GM11168 (cell line): ENCODE measurements around the gene TIGD3.
"Not testable (repeated sequence)": the region's sequence is repeated elsewhere in the genome, so short reads cannot be mapped to it uniquely, and the experiment has no call there.

Experiments used
- in situ Hi-C: fragments of 300-500 bp; cut with MboI; formaldehyde crosslinking; loops from one replicate; pipeline ENCODE4 v1.12.0; 2022; ENCODE audit warnings: low sequenced_read_pairs; ENCODE audit not compliant: unreplicated experiment

The TIGD3 gene

DNA sequence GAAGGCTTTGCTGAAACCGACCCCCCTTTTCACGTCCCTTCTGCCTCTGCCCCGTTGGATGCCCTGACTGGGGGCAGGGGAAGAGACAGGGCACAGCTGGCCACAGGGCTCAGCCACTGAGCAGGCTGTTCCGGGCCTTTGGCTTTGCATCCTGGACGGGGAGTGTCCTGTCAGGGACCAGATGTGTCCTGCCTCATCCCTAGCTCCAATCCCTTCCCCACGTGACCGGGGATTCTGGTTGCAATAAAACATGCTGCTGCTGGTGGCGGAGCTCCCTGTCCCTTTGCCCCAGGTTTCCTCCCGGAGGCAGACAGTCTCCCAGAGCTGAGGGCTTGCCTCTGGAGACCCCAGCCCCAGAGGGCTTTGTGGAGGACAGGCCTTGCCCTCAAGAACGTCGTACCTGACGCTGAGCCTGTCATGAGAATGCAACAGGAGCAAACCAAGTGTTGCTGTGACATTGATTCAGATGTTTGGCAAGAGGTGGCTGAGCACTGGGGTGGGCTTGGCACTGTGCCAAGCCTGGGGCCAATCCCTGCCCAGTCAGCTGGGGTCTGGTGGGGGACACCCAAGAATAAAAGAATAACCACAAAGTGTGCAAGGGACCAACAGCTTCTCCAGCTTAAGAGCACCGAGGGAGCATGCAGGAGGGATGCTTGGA, 32.6 kb upstream of the TIGD3 start:
- in situ Hi-C loops = no loop called here

DNA sequence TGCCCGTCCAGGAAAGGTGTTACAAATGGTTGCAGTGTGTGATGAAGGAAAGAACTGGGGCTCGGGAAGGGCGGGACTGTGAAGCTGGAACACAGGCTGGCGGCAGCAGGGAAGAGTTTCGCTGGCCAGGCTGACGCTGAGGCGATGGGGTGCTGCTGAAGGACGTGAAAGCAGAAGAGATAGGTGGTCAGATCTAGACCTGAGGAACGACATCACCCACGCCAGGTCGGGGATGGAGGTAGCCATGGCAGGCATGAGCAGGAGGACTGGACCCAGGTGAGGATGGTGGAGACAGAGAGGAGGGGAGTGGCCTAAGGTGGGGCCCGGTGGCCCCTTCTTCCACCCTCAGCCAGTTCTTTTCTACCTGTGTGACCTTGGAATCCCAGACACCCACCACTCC, 30.7 kb upstream of the TIGD3 start:
- in situ Hi-C loops = no loop called here

GRCh38 chr11:65325435-65325834, 29.1 kb upstream of the TIGD3 start:
- in situ Hi-C loops = no loop called here

- in situ Hi-C loops = no loop called here
These were observed 27.5 kb upstream of the TIGD3 start for GRCh38 chr11:65327021-65327420.

DNA sequence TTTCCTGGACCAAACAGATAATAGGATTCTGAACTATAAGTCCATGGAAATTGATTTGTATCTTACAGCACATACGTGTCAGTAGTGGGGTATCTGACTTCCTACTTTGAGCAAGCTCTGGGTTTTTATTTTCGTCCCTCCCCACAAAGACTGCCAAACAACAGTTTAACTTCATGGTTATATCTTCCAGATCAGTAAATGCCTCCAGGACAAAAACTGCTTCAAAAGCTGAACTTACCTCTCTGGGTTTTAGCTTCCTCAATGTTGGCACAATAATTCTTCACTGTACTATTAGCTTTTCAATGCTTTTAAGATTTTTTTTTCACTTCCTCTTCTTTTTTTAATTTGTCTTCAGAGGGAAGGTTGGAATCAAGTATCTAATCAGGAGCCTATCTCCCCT, 25.1 kb upstream of the TIGD3 start:
- in situ Hi-C loops = no loop called here

GRCh38 chr11:65329944-65330403, 24.6 kb upstream of the TIGD3 start:
- in situ Hi-C loops = no loop called here

GRCh38 chr11:65330544-65330943, 24.0 kb upstream of the TIGD3 start:
- in situ Hi-C loops = no loop called here

DNA sequence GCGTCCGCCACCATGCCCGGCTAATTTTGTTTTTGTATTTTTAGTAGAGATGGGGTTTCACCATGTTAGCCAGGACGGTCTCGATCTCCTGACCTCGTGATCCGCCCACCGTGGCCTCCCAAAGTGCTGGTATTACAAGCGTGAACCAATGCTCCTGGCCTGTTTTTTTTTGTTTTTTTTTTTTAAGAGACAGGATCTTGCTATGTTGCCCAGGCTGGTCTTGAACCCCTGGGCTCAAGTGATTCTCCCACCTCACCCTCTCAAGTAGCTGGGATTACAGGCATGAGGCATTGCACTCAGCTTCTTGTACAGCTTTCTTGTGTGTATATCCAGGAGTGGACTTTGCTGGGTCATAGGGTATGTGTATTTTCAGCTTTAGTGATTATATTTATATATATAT, 22.0 kb upstream of the TIGD3 start:
- in situ Hi-C loops = not testable (repeated sequence)

GRCh38 chr11:65334696-65335295, 19.8 kb upstream of the TIGD3 start:
- in situ Hi-C loops = no loop called here

GRCh38 chr11:65338676-65339075, 15.9 kb upstream of the TIGD3 start:
- in situ Hi-C loops = no loop called here

DNA sequence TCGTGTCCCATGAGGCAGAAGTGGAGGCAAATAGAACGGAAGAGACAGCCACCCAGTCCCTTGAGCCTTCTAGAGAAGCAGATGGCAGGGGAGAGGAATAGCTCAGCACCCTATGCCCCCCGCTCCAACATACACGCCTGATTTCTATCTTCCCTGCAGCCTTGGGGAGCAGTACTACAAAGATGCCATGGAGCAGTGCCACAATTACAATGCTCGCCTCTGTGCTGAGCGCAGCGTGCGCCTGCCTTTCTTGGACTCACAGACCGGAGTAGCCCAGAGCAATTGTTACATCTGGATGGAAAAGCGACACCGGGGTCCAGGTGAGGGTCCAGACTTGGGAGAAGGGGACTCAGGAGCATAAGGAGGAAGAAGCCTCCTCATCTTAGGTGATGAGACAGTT, 14.3 kb upstream of the TIGD3 start:
- in situ Hi-C loops = no loop called here

DNA sequence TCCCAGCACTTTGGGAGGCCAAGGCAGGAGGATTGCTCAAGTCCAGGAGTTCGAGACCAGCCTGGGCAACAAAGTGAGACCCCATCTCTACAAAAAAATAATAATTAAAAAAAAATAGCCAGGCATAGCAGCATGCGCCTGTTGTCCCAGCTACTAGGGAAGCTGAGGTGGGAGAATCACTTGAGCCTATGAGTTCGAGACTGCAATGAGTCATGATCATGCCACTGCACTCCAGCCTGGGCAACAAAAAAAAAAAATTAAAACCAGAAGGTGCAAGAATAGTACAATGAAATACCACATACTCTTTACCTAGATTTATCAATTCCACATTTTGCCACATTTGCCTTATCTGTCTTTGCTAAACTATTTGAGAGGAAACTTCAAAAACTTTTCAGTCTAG, 12.7 kb upstream of the TIGD3 start:
- in situ Hi-C loops = no loop called here

- in situ Hi-C loops = no loop called here
These were observed 3.0 kb upstream of the TIGD3 start for GRCh38 chr11:65351511-65351910.

- in situ Hi-C loops = no loop called here
These were observed 1.8 kb upstream of the TIGD3 start for GRCh38 chr11:65352783-65353182.

DNA sequence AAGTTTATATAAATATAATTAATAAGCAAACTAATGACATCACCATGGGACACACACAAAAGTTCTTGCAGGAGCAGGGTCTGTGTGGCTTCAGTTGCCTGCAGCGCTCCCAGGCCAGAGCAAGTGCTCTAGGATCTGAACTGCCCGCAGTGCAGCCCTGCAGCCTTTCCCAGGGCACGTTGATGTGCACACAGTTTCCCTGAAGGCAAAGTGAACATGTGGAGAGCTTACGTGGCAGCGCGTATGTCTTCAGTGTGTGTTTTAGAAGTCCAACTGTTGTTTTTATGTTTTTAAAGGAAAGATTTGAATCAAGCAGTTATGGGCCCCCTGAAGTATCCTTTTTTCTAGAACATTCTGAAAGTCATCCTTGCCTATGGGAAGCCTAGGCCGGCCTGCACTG, 1.2 kb upstream of the TIGD3 start:
- in situ Hi-C loops = no loop called here

DNA sequence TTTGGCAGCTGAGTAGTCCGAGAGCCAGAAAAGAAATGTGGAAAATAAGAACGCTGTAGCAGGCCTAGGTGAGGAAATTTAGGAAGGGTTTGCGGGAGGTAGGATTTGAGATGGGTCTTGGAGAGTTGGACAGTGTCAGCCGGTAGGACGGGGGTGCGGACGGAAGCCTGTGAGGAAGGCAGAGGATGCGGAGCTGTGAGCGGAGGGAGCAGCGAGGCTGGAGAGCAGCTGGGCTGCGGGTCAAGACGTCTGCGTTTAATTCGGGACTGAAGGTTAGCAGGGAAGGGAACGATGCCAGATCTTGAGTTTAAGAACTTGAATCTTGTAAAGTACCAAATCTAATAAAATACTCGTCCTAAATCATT, 669 bp upstream of the TIGD3 start:
- in situ Hi-C loops = no loop called here

- in situ Hi-C loops = no loop called here
These were observed 643 bp downstream of the TIGD3 start for GRCh38 chr11:65355013-65355775.

GRCh38 chr11:65355776-65356393, 1.3 kb downstream of the TIGD3 start:
- in situ Hi-C loops = no loop called here

DNA sequence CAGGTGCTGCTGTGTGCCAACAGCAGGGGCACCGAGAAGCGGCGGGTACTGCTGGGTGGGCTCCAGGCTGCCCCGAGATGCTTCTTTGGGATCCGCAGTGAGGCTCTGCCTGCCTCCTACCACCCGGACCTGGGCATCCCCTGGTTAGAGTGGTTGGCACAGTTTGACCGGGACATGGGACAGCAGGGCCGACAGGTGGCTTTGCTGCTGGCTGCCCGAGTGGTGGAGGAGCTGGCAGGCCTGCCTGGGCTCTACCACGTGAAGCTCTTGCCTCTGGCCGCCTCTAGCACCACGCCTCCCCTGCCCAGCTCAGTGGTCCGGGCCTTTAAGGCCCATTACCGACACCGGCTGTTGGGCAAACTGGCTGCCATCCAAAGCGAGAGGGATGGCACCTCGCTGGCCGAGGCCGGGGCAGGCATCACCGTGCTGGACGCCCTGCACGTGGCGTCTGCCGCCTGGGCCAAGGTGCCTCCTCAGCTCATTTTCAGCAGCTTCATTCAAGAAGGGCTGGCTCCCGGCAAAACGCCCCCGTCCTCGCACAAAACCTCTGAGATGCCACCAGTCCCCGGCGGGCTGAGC, 1.9 kb downstream of the TIGD3 start:
- in situ Hi-C loops = no loop called here

DNA sequence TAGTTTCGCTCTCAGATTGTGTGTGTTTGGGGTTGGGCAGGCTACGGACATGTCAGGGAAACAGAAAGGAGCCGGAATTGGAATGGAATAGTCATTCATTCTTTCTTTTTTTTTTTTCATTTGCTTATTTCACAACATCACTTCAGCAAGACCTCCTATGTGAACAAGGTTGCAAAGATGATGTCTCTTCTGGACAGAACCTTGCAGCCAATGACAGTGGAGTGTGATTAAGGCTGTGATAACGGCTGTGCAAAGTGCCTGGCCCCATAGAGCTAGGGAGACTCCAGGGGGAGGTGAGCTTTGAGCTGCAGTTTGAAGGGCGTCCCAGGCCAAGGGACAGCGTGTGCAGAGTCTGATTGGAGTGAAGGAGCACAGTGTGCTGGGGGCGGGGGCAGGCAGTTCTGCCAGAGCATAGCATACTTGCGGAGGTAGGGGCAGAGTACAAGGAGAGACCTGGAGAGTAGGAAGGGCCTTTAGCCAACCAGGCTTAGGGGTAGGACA, 3.4 kb downstream of the TIGD3 start:
- in situ Hi-C loops = no loop called here
